ENCODE data around the gene NSD1. TPM values are rescaled to one million over a fixed set of nuclear protein-coding genes. Genes with fewer than 3 reads are reported as not detected.

The NSD1 gene
- total RNA-seq, 1 donor from 2014 or later: 22.4 TPM

DNA sequence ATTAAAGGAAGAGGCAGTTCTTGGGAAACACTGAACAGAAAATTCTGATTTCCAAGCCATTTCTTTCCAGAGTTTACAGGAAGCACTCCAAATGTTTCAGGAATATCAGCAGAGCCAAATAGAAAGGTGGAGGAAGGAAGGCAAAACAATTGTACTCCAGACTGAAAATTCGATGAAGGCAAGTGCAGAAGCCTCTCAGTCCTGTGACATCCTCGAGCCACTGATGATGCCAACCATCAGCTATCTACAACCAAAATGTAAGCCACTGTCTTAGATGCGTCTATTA is 215.7 kb downstream of the NSD1 start:
- no peak for DNase-seq (ENCODE audit: low read depth in 2 of 2)

DNA sequence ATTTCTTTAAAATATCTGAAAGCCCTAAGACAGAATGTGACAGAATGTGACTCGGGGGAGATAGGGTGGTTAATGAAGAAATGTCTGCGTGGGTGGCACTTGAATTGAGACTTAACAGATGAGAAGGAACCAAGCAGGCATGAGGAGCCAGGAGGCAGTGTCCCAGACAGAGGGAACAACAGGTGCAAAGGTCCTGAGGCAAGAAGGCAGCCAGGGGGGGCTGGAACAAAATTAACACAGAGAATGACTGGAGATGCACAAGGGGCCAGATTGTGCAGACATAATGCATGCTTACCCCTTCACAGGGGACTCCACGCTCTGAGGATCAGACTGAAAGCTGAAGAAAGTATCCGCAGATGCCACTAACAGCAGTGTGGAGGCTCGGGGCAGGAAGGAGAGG is 216.2 kb downstream of the NSD1 start:
- no peak for DNase-seq (ENCODE audit: low read depth in 2 of 2)

Other genes starting within 250 kb of the NSD1 start
- not detected in 2 replicates for gene HK3, start 234.4 kb upstream of the NSD1 start, total RNA-seq
- gene UIMC1, start 127.0 kb upstream of the NSD1 start, total RNA-seq: 30.7 and 61.5 TPM in 2 replicates
- 14.2 and 17.3 TPM in 2 replicates for gene ZNF346, start 111.1 kb upstream of the NSD1 start, total RNA-seq
- 0.87 and 4.2 TPM in 2 replicates for gene FGFR4, start 46.9 kb upstream of the NSD1 start, total RNA-seq
- 8.7 and 13.9 TPM in 2 replicates for gene RAB24, start 169.9 kb downstream of the NSD1 start, total RNA-seq
- gene PRELID1, start 170.0 kb downstream of the NSD1 start, total RNA-seq: 109 and 112 TPM in 2 replicates
- gene MXD3, start 178.1 kb downstream of the NSD1 start, total RNA-seq: 8.1 and 10.5 TPM in 2 replicates
- 289 and 376 TPM in 2 replicates for gene LMAN2, start 217.9 kb downstream of the NSD1 start, total RNA-seq
- 2.8 and 4.4 TPM in 2 replicates for gene RGS14, start 224.2 kb downstream of the NSD1 start, total RNA-seq